UCSD-AML1 (cell line): Measurements from ENCODE around the gene LRRC56.
A peak's percentile ranks its signal among the peaks of the same experiment; 100 is the strongest.

Experiments used
- DNase-seq: peaks from one replicate; lab custom pipeline; 2025; ENCODE audit not compliant: unreplicated experiment; lab: John Stamatoyannopoulos, UW

LRRC56 gene

GRCh38 chr11:518463-519202 lies 18.7 kb upstream of the LRRC56 start:
- no peak for DNase-seq

DNA sequence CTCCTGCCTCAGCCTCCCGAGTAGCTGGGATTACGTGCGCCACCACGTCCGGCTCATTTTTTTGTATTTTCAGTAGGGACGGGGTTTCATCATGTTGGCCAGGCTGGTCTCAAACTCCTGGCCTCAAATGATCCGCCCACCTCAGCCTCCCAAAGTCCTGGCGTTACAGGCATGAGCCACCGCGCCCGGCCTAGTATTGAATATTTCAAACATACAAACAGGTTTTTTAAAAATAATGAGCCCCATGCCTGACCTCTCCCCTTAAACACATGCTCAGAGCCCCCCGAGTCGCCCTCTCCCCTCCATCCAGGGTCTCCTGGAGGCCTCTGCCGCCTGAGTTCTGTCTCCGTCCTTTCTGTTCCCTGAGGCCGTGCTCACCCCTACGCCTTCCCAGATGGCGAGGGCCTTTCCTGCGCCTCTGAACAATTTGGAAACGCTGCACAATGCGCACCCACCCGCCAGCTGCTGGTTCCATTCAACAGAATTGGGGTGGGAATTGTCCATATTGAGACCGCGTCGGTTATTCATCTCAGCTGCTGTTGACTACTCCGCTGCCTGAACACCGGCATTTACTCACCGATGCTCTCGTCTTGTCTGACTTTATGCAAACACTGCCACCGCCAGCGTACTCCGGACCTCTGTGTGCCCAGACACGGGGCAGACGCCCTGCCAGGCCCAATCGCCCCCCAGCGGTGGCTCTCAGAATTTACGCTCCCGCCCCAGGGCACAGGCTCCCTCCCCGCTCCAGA lies 16.7 kb upstream of the LRRC56 start:
- no peak for DNase-seq

- DNase-seq: no peak
Observed at GRCh38 chr11:521177-521688, 16.1 kb upstream of the LRRC56 start.

- no peak for DNase-seq
Observed at GRCh38 chr11:526192-526591, 11.1 kb upstream of the LRRC56 start.

- DNase-seq: no peak
Observed at GRCh38 chr11:528166-528814, 9.0 kb upstream of the LRRC56 start.

- no peak for DNase-seq
Observed at GRCh38 chr11:528815-529727, 8.3 kb upstream of the LRRC56 start.

DNA sequence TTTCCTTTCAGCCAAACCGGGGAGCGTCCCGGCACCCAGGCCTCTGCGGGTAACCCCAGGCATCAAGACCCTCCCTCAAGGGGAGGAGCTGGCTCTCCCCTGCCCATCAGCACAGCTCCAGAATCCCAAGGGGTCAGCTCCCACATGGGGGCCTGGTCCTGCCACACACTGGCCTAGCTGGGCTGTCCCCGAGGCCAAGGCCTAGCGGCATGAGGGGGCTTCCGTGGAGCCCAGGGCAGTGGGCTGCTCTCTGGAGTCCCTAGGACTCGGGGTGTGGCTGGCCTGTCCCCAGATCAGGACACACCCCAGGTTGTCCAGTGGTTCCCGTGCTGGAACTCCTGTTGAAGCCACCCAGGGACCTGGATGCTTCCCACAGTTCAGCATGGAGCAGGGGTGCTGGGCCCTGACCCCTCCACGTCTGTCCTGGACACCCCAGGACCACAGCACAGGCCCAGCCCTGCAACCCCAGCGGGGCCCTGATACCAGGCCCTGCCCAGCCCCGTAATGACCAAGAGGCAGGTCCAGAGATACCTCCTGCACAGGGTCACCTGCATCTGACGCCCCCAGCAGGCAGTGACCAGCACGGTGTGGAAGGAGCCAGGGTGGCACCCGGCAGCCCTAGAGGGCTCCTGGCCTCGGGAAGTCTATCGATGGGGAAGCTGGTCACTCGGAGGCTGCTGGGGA lies 7.5 kb upstream of the LRRC56 start:
- DNase-seq: no peak

DNA sequence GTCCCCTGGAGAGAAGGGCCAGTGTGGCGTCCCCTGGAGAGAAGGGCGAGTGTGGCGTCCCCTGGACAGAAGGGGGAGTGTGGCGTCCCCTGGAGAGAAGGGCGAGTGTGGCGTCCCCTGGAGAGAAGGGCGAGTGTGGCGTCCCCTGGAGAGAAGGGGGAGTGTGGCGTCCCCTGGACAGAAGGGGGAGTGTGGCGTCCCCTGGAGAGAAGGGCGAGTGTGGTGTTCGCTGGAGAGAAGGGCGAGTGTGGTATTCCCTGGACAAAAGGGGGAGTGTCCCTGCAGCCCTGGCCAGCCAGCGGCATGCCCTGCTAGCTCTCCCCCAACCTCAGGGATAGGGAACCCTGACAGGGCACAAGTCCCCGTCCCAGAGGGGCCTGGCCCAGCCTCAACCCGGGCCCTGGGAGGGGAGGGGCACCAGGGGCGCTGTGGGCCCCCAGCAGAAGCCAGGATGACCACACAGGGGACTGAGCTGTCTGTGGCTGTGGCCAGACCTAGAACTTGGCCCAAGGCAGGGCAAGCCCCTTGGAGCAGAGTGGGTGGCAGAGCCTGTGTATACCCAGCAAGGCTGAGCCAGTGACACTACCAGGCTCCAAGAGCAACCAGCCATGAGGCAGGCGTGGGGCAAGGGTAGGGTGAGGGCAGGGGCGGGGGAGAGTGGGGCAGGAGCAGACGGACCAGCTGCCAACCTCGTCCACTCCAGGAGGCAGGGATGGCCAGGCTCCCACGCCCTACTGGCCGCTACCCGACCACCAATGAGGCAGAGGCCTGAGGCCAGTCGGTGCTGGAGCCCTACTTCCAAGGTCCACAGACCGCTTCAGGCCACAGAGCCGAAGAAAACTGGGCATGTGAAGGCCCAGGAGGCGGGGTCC lies 6.1 kb upstream of the LRRC56 start:
- DNase-seq: no peak

- DNase-seq: no peak
Observed at GRCh38 chr11:531919-532526, 5.3 kb upstream of the LRRC56 start.

GRCh38 chr11:532527-532985 lies 4.8 kb upstream of the LRRC56 start:
- DNase-seq: no peak

DNA sequence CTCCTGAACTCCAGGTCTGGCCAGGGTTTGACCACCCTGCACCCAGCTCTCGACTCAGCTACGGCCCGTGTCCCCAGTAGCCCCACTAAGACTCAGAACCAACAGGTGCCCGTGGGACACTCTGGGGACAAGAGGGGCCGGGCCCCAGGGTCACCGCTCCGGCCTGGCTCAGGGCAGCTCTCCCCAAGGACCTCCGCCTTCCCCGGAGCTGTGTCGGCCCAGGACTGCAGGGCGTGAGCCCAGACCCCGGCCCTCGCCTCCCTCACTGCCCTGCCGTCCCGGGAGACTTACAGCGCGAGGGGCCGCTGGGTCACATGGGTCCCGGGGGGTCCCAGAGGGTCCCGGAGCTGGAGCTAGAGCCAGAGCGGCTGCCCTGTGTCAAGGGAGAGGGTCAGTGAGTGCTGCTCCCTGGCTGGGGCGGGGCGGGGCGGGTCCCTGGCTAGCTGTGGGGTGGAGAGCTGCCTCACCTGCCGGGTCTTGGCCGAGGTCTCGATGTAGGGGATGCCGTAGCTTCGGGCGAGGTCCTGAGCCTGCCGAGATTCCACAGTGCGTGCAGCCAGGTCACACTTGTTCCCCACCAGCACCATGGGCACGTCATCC lies 4.2 kb upstream of the LRRC56 start:
- DNase-seq: no peak

GRCh38 chr11:533586-534395 lies 3.5 kb upstream of the LRRC56 start:
- no peak for DNase-seq

- no peak for DNase-seq
Observed at GRCh38 chr11:534396-535209, 2.7 kb upstream of the LRRC56 start.

DNA sequence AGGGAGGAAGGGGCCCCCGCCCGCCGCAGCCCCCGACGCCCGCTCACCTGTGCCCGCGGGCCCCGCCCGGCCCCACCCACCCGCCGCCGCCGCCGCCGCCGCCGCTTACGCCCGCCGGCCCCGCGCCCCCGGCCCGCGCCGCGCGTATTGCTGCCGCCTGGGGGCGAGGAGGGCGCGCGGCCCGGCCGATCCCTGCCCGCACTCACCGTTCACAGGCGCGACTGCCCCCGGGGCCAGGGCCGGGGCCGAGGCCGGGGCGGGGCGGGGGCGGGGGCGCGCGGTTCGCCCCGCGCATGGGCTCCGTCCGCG lies 2.2 kb upstream of the LRRC56 start:
- no peak for DNase-seq

GRCh38 chr11:535519-536454 lies 1.5 kb upstream of the LRRC56 start, which contains the start of gene HRAS:
Gene HRAS (minus strand): TSS chr11:535576.
- DNase-seq: peak; percentile 97
